Measurements from ENCODE around the gene BNC2.

Gene BNC2

GRCh38 chr9:16815079-16815478 lies 55.4 kb downstream of the BNC2 start:
- DNase-seq = no peak

- no peak for DNase-seq
Measured at GRCh38 chr9:16813838-16814237, 56.6 kb downstream of the BNC2 start.

GRCh38 chr9:16811987-16812685 lies 58.3 kb downstream of the BNC2 start:
- DNase-seq = no peak

- DNase-seq = no peak
Measured at GRCh38 chr9:16809912-16810610, 60.4 kb downstream of the BNC2 start.

- no peak for DNase-seq
Measured at GRCh38 chr9:16806674-16807073, 63.8 kb downstream of the BNC2 start.

GRCh38 chr9:16803648-16804047 lies 66.8 kb downstream of the BNC2 start:
- no peak for DNase-seq

GRCh38 chr9:16801871-16802466 lies 68.5 kb downstream of the BNC2 start:
- DNase-seq = no peak

- DNase-seq = no peak
Measured at GRCh38 chr9:16796304-16796825, 74.1 kb downstream of the BNC2 start.

- DNase-seq = no peak
Measured at GRCh38 chr9:16794871-16795639, 75.4 kb downstream of the BNC2 start.

GRCh38 chr9:16794103-16794502 lies 76.4 kb downstream of the BNC2 start:
- no peak for DNase-seq

- peak; percentile 7 for DNase-seq
Measured at GRCh38 chr9:16787724-16788123, 82.7 kb downstream of the BNC2 start.

- DNase-seq = no peak
Measured at GRCh38 chr9:16784002-16784401, 86.5 kb downstream of the BNC2 start.

GRCh38 chr9:16782490-16782889 lies 88.0 kb downstream of the BNC2 start:
- DNase-seq = no peak

- no peak for DNase-seq
Measured at GRCh38 chr9:16775330-16775729, 95.1 kb downstream of the BNC2 start.

- DNase-seq = no peak
Measured at GRCh38 chr9:16773617-16774016, 96.9 kb downstream of the BNC2 start.

GRCh38 chr9:16773116-16773515 lies 97.4 kb downstream of the BNC2 start:
- DNase-seq = no peak

GRCh38 chr9:16771356-16771755 lies 99.1 kb downstream of the BNC2 start:
- no peak for DNase-seq

GRCh38 chr9:16769291-16769690 lies 101.2 kb downstream of the BNC2 start:
- no peak for DNase-seq

GRCh38 chr9:16768816-16769215 lies 101.7 kb downstream of the BNC2 start:
- no peak for DNase-seq

GRCh38 chr9:16767366-16767765 lies 103.1 kb downstream of the BNC2 start:
- no peak for DNase-seq

- DNase-seq = no peak
Measured at GRCh38 chr9:16763946-16764345, 106.5 kb downstream of the BNC2 start.

- no peak for DNase-seq
Measured at GRCh38 chr9:16755467-16756160, 114.9 kb downstream of the BNC2 start.

GRCh38 chr9:16754662-16755061 lies 115.8 kb downstream of the BNC2 start:
- DNase-seq = no peak
